ENCODE results near the gene CADM2.

Gene CADM2

DNA sequence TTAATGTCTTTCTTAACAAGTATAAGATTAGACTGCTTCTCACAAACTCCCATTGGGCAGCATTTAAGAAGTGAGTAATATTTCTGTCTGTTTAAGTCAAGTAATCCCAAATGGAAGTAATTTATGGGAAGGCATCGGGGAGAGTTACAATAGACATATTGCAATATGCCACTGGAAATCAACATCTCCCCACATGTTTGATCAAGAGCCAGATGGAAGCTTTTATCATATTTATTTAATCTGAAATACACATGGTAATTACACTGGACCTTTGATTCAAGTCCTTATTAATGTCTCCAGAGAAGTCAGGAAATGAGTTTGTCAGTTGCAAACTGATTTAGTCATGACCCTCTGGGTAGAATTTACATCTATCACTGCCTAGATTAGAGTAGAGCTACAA, 1088.4 kb downstream of the CADM2 start:
- no peaks in the 10 kb centered on the region for H3K9me3 ChIP-seq (ENCODE audit: low read length)
- no peak overlapping the region for H3K9ac ChIP-seq (ENCODE audit: low read length)
- H3F3A ChIP-seq (ENCODE audit: insufficient read depth, low read length), result no peaks in the 10 kb centered on the region
- no peak overlapping the region for H3K27ac ChIP-seq (ENCODE audit: low read depth, low read length, poor library complexity, severe bottlenecking)
- H4K20me1 ChIP-seq (ENCODE audit: insufficient read depth, low read length), result no peaks in the 10 kb centered on the region
- H3K9me2 ChIP-seq (ENCODE audit: low read depth, low read length), result no peaks in the 10 kb centered on the region
- no peaks in the 10 kb centered on the region for H3K79me2 ChIP-seq (ENCODE audit: insufficient read depth, low read length)
- no peak overlapping the region for H3K4me2 ChIP-seq (ENCODE audit: low read length)
- H3K36me3 ChIP-seq (ENCODE audit: insufficient read depth, low read length), result no peaks in the 10 kb centered on the region
- no peak overlapping the region for H3K4me3 ChIP-seq (ENCODE audit: low read depth, low read length, poor library complexity, severe bottlenecking)
- no peak overlapping the region for H2AFZ ChIP-seq (ENCODE audit: low read length)
- H3K4me1 ChIP-seq (ENCODE audit: insufficient read depth, low read length, severe bottlenecking), result no peaks in the 10 kb centered on the region
- H3K27me3 ChIP-seq (ENCODE audit: insufficient read depth, low read length), result no peaks in the 10 kb centered on the region
- TF ChIP-seq, protein P1, sequence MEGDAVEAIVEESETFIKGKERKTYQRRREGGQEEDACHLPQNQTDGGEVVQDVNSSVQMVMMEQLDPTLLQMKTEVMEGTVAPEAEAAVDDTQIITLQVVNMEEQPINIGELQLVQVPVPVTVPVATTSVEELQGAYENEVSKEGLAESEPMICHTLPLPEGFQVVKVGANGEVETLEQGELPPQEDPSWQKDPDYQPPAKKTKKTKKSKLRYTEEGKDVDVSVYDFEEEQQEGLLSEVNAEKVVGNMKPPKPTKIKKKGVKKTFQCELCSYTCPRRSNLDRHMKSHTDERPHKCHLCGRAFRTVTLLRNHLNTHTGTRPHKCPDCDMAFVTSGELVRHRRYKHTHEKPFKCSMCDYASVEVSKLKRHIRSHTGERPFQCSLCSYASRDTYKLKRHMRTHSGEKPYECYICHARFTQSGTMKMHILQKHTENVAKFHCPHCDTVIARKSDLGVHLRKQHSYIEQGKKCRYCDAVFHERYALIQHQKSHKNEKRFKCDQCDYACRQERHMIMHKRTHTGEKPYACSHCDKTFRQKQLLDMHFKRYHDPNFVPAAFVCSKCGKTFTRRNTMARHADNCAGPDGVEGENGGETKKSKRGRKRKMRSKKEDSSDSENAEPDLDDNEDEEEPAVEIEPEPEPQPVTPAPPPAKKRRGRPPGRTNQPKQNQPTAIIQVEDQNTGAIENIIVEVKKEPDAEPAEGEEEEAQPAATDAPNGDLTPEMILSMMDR (IDR thresholded peaks at IDR 0.05; ENCODE audit: low read length), result no peak
- no peak for TF ChIP-seq EZH2 (IDR thresholded peaks at IDR 0.05; ENCODE audit: borderline replicate concordance, low read length)

DNA sequence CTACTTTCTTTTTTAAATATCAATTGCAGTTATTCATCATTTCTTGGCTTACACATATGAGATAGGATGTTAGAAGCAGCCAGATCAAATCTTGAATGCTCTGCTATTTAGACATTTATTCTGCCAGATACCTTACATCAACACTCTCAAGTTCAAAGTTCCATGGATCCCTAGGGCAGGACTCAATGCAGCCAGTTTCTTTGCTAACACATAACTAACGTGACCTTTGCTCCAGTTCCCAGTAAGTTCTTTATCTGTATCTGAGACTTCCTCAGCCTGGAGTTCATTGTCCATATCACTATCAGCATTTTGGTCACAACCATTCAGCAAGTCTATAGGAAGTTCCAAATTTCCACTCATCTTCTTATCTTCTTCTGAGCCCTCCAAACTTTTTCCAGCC, 1092.3 kb downstream of the CADM2 start:
- no peaks in the 10 kb centered on the region for H3K9me2 ChIP-seq (ENCODE audit: low read depth, low read length)
- TF ChIP-seq, protein P1 (IDR thresholded peaks at IDR 0.05; ENCODE audit: low read length), result no peak
- no peak for TF ChIP-seq EZH2 (IDR thresholded peaks at IDR 0.05; ENCODE audit: borderline replicate concordance, low read length)
- H3K4me3 ChIP-seq (ENCODE audit: low read depth, low read length, poor library complexity, severe bottlenecking), result no peak overlapping the region
- no peaks in the 10 kb centered on the region for H3K79me2 ChIP-seq (ENCODE audit: insufficient read depth, low read length)
- H3K36me3 ChIP-seq (ENCODE audit: insufficient read depth, low read length), result no peaks in the 10 kb centered on the region
- no peaks in the 10 kb centered on the region for H3F3A ChIP-seq (ENCODE audit: insufficient read depth, low read length)
- no peaks in the 10 kb centered on the region for H3K9me3 ChIP-seq (ENCODE audit: low read length)
- H2AFZ ChIP-seq (ENCODE audit: low read length), result no peak overlapping the region
- no peak overlapping the region for H3K4me2 ChIP-seq (ENCODE audit: low read length)
- no peaks in the 10 kb centered on the region for H4K20me1 ChIP-seq (ENCODE audit: insufficient read depth, low read length)
- no peaks in the 10 kb centered on the region for H3K4me1 ChIP-seq (ENCODE audit: insufficient read depth, low read length, severe bottlenecking)
- H3K27ac ChIP-seq (ENCODE audit: low read depth, low read length, poor library complexity, severe bottlenecking), result no peak overlapping the region
- H3K27me3 ChIP-seq (ENCODE audit: insufficient read depth, low read length), result no peaks in the 10 kb centered on the region
- no peak overlapping the region for H3K9ac ChIP-seq (ENCODE audit: low read length)

DNA sequence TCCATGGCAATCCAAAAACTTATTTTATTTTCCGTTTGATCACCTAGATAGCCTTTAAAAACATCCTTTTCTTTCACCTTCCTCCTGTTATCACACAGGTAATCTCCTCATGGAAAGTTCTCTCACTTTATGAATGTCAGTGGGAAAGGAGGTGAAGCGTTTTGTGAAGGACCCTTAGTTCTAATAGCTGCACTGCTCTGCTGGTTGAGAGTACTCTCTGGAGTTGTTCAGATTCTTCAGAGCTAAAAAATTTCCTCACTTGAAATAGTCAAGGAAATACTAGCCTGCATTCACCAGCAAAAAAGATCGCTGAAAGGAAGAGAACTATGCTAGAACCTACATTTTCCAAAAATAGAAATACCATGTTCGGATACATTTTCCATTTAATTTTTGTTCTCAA, 1097.2 kb downstream of the CADM2 start:
- Histone ChIP-seq H3F3A (ENCODE audit: insufficient read depth, low read length) (no peaks in the 10 kb centered on the region), H3K9me2 (ENCODE audit: low read depth, low read length) (no peaks in the 10 kb centered on the region), H3K9ac (ENCODE audit: low read length) (no peak overlapping the region), H2AFZ (ENCODE audit: low read length) (no peak overlapping the region), H3K9me3 (ENCODE audit: low read length) (no peaks in the 10 kb centered on the region), H3K36me3 (ENCODE audit: insufficient read depth, low read length) (no peaks in the 10 kb centered on the region), H3K79me2 (ENCODE audit: insufficient read depth, low read length) (no peaks in the 10 kb centered on the region), H3K27me3 (ENCODE audit: insufficient read depth, low read length) (no peaks in the 10 kb centered on the region), H3K27ac (ENCODE audit: low read depth, low read length, poor library complexity, severe bottlenecking) (no peak overlapping the region), H4K20me1 (ENCODE audit: insufficient read depth, low read length) (no peaks in the 10 kb centered on the region), H3K4me2 (ENCODE audit: low read length) (no peak overlapping the region), H3K4me3 (ENCODE audit: low read depth, low read length, poor library complexity, severe bottlenecking) (no peak overlapping the region), H3K4me1 (ENCODE audit: insufficient read depth, low read length, severe bottlenecking) (no peaks in the 10 kb centered on the region)
- TF ChIP-seq, protein P1 (IDR thresholded peaks at IDR 0.05; ENCODE audit: low read length), result no peak
- TF ChIP-seq EZH2 (IDR thresholded peaks at IDR 0.05; ENCODE audit: borderline replicate concordance, low read length), result no peak
